Activated T-cell treated with anti-CD3 and anti-CD28 coated beads, Interleukin-2, amount 50 U/mL, for 24 hours (primary cell): ENCODE data around the gene CCL17.
A peak's percentile ranks its signal among the peaks of the same experiment; 100 is the strongest.
"Not testable (repeated sequence)": the region's sequence is repeated elsewhere in the genome, so short reads cannot be mapped to it uniquely, and the experiment has no call there.

Experiments used
- DNase-seq: peaks from one replicate; pipeline ENCODE4 v3.0.0-alpha.2; 2020
- H3K27ac Mint-ChIP-seq: 2 replicates; pipeline ENCODE4 v1.8.0; 2020; ENCODE audit warnings: mild to moderate bottlenecking, mixed read lengths
- H3K27me3 Mint-ChIP-seq: 2 replicates; pipeline ENCODE4 v1.8.0; 2020; ENCODE audit warnings: mixed read lengths
- H3K36me3 Mint-ChIP-seq: 2 replicates; pipeline ENCODE4 v1.8.0; 2020; ENCODE audit warnings: low read depth, mixed read lengths
- H3K4me1 Mint-ChIP-seq: 2 replicates; pipeline ENCODE4 v1.8.0; 2020; ENCODE audit warnings: low read depth, mixed read lengths
- H3K4me3 Mint-ChIP-seq: 2 replicates; pipeline ENCODE4 v1.8.0; 2020; ENCODE audit warnings: mild to moderate bottlenecking, moderate library complexity, mixed read lengths
- H3K9me3 Mint-ChIP-seq: 2 replicates; pipeline ENCODE4 v1.8.0; 2020; ENCODE audit warnings: mixed read lengths

The CCL17 gene

GRCh38 chr16:57384248-57385070 lies 20.1 kb upstream of the CCL17 start:
- H3K27me3 Mint-ChIP-seq, result no peaks in the 10 kb centered on the region
- no peaks in the 10 kb centered on the region for H3K36me3 Mint-ChIP-seq
- DNase-seq, result no peak
- no peak overlapping the region for H3K4me3 Mint-ChIP-seq
- H3K9me3 Mint-ChIP-seq, result no peaks in the 10 kb centered on the region
- H3K27ac Mint-ChIP-seq, result no peak overlapping the region
- H3K4me1 Mint-ChIP-seq, result peaks cover 12% of the 10 kb centered on the region

- no peak for DNase-seq
- Mint-ChIP-seq H3K9me3 (no peaks in the 10 kb centered on the region), H3K4me3 (no peak overlapping the region), H3K27me3 (no peaks in the 10 kb centered on the region), H3K27ac (no peak overlapping the region), H3K36me3 (no peaks in the 10 kb centered on the region), H3K4me1 (peaks cover 12% of the 10 kb centered on the region)
These were observed 19.5 kb upstream of the CCL17 start for GRCh38 chr16:57385083-57385482.

- H3K27ac Mint-ChIP-seq, result no peak overlapping the region
- peaks cover 5% of the 10 kb centered on the region for H3K4me1 Mint-ChIP-seq
- no peaks in the 10 kb centered on the region for H3K36me3 Mint-ChIP-seq
- DNase-seq, result no peak
- no peaks in the 10 kb centered on the region for H3K27me3 Mint-ChIP-seq
- H3K9me3 Mint-ChIP-seq, result no peaks in the 10 kb centered on the region
- no peak overlapping the region for H3K4me3 Mint-ChIP-seq
These were observed 18.1 kb upstream of the CCL17 start for GRCh38 chr16:57386381-57386951.

GRCh38 chr16:57387598-57388354 lies 16.8 kb upstream of the CCL17 start:
- H3K27ac Mint-ChIP-seq, result peak overlapping the region; percentile 29
- H3K4me3 Mint-ChIP-seq, result no peak overlapping the region

DNA sequence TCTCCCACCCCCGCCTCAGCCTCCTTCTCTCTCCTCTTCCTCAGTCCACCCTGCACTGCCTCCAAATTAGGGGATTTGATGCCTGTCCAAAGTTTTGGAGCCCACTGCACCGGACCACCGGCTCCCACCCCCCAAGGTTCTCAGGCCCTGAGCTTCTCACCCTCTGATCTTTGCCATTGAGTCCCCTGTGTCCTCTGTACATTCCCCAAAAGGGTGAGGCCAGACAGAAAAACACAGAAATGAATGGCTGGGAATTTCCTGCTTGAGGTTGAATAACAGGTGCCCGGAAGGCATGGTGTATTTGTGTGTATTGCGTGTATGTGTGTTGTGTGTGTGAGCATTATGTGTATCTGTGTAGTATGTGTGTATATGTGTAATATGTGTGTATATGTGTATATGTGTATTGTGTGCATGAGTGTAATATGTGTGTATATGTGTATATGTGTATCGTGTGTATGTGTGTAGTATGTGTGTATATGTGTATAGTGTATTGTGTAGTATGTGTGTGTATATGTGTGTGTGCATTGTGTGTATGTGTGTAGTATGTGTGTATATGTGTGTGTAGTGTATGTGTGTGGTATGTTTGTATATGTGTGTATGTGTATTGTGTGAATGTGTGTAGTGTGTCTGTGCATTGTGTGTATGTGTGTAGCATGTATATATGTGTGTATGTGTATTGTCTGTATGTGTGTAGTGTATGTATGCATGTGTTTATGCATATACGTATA lies 16.0 kb upstream of the CCL17 start:
- Mint-ChIP-seq H3K4me3 (no peak overlapping the region), H3K27ac (peak overlapping the region; percentile 65), H3K27me3 (peaks cover 3% of the 10 kb centered on the region), H3K4me1 (peaks cover 4% of the 10 kb centered on the region), H3K9me3 (no peaks in the 10 kb centered on the region), H3K36me3 (no peaks in the 10 kb centered on the region)
- DNase-seq, result no peak

More at GRCh38 chr16:57387598-57388354, 16.8 kb upstream of the CCL17 start:
- H3K27me3 Mint-ChIP-seq, result peaks cover 3% of the 10 kb centered on the region
- no peaks in the 10 kb centered on the region for H3K9me3 Mint-ChIP-seq
- peaks cover 4% of the 10 kb centered on the region for H3K4me1 Mint-ChIP-seq
- no peak for DNase-seq
- no peaks in the 10 kb centered on the region for H3K36me3 Mint-ChIP-seq

DNA sequence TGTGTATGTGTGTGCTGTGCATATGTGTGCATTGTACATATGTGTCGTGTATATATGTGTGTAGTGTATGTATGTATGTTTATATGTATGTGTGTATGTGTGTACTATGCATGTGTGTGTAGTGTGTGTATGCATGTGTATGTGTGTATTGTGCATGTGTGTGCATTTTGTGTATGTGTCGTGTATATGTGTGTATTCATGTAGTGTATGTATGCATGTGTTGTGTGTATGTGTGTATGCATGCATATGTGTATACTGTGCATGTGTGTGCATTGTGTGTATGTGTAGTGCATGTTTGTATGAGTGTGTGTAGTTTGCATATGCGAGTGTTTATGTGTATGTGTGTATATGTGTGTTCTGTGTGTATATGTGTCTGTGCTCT lies 15.5 kb upstream of the CCL17 start:
- Mint-ChIP-seq H3K27ac (no peak overlapping the region), H3K9me3 (no peaks in the 10 kb centered on the region), H3K4me3 (no peak overlapping the region)

GRCh38 chr16:57390636-57391295 lies 13.8 kb upstream of the CCL17 start:
- Mint-ChIP-seq H3K27me3 (peaks cover 6% of the 10 kb centered on the region), H3K36me3 (no peaks in the 10 kb centered on the region), H3K4me3 (no peak overlapping the region), H3K4me1 (peaks cover 4% of the 10 kb centered on the region), H3K27ac (no peak overlapping the region), H3K9me3 (no peaks in the 10 kb centered on the region)
- DNase-seq, result no peak

More for the DNA sequence above, 15.5 kb upstream of the CCL17 start:
- no peak for DNase-seq
- H3K4me1 Mint-ChIP-seq, result peaks cover 4% of the 10 kb centered on the region
- peaks cover 3% of the 10 kb centered on the region for H3K27me3 Mint-ChIP-seq
- no peaks in the 10 kb centered on the region for H3K36me3 Mint-ChIP-seq

- no peak for DNase-seq
- Mint-ChIP-seq H3K36me3 (no peaks in the 10 kb centered on the region), H3K27me3 (peaks cover 6% of the 10 kb centered on the region), H3K4me1 (peaks cover 4% of the 10 kb centered on the region), H3K27ac (no peak overlapping the region), H3K9me3 (no peaks in the 10 kb centered on the region), H3K4me3 (no peak overlapping the region)
These were observed 13.3 kb upstream of the CCL17 start for GRCh38 chr16:57391300-57391699.

- Mint-ChIP-seq H3K27me3 (peaks cover 6% of the 10 kb centered on the region), H3K36me3 (no peaks in the 10 kb centered on the region), H3K27ac (no peak overlapping the region), H3K9me3 (no peaks in the 10 kb centered on the region), H3K4me1 (peaks cover 4% of the 10 kb centered on the region), H3K4me3 (no peak overlapping the region)
- no peak for DNase-seq
These were observed 12.9 kb upstream of the CCL17 start for GRCh38 chr16:57391708-57392107.

- Mint-ChIP-seq H3K27me3 (peaks cover 6% of the 10 kb centered on the region), H3K36me3 (no peaks in the 10 kb centered on the region), H3K27ac (no peak overlapping the region), H3K9me3 (no peaks in the 10 kb centered on the region), H3K4me1 (peaks cover 4% of the 10 kb centered on the region), H3K4me3 (no peak overlapping the region)
- no peak for DNase-seq
These were observed 11.9 kb upstream of the CCL17 start for GRCh38 chr16:57392694-57393093.

- H3K4me3 Mint-ChIP-seq, result no peak overlapping the region
- DNase-seq, result no peak
- H3K27ac Mint-ChIP-seq, result no peak overlapping the region
- no peaks in the 10 kb centered on the region for H3K36me3 Mint-ChIP-seq
- H3K27me3 Mint-ChIP-seq, result peaks cover 6% of the 10 kb centered on the region
- no peaks in the 10 kb centered on the region for H3K4me1 Mint-ChIP-seq
- no peaks in the 10 kb centered on the region for H3K9me3 Mint-ChIP-seq
These were observed 10.1 kb upstream of the CCL17 start for GRCh38 chr16:57394444-57394843.

- peaks cover 6% of the 10 kb centered on the region for H3K27me3 Mint-ChIP-seq
- no peaks in the 10 kb centered on the region for H3K4me1 Mint-ChIP-seq
- no peak overlapping the region for H3K27ac Mint-ChIP-seq
- DNase-seq, result no peak
- H3K4me3 Mint-ChIP-seq, result no peak overlapping the region
- H3K9me3 Mint-ChIP-seq, result no peaks in the 10 kb centered on the region
- H3K36me3 Mint-ChIP-seq, result no peaks in the 10 kb centered on the region
These were observed 9.5 kb upstream of the CCL17 start for GRCh38 chr16:57395026-57395425.

DNA sequence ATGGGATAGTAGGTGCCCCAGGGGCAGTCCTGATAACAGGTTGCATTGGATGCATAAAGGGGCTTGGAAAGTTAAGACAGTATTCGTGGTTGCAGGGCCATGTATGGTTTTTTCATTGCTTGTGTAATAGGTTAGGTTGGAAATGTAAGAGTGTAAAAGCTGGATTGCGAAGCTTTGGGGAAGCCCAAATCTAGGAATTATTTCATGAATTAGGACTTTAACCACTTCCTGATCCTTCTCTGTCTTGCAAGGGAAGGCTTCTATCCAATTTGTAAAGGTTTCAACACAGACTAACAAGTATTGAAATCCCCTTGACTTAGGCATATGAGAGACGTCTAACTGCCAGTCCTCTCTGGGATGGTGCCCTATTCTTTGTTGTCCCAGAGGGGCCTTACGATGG lies 7.8 kb upstream of the CCL17 start:
- no peak for DNase-seq
- Mint-ChIP-seq H3K4me1 (no peaks in the 10 kb centered on the region), H3K27me3 (peaks cover 6% of the 10 kb centered on the region), H3K9me3 (no peaks in the 10 kb centered on the region), H3K4me3 (no peak overlapping the region), H3K27ac (no peak overlapping the region), H3K36me3 (no peaks in the 10 kb centered on the region)

DNA sequence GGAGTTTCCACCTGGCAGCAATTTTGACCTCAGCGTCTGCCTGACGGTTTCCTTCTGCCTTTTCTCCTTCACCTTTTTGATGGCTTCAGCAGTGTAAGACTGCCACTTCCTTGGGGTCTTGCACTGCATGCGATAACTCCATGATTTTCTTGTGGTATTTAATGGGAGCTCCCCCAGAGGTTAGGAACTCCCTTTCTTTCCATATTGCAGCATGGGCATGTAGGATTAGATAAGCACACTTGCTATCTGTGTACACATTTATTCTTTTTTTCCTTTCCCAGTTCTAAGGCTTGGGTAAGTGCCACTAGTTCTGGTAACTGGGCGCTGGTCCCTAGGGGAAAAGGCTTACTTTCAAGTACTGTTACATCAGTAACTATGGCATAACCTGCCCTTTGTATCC lies 7.1 kb upstream of the CCL17 start:
- DNase-seq, H3K9me3 Mint-ChIP-seq, H3K4me1 Mint-ChIP-seq, H3K27ac Mint-ChIP-seq, H3K27me3 Mint-ChIP-seq, H3K4me3 Mint-ChIP-seq, H3K36me3 Mint-ChIP-seq: not testable (repeated sequence)
